K562 (cell line): ENCODE data around the gene MAGEE2.

ENCODE experiments used
- ZFPM2 ChIP-seq: fragments of 250-450 bp; sonication (Bioruptor Pico); IDR thresholded peaks from 2 replicates; pipeline ENCODE4 v1.5.1; 2022; ENCODE audit warnings: mild to moderate bottlenecking
- ZNF639 ChIP-seq, 2 experiments: fragments of 200-800 bp in 1 of 2; sonication (Bioruptor generic) in 1 of 2; sonication (generic) in 1 of 2; formaldehyde crosslinking in 1 of 2; IDR thresholded peaks in 1 of 2; conservative IDR thresholded peaks in 1 of 2; 2 replicates each; pipeline versions ENCODE4 v1.5.0 to v1.6.1; 2016 to 2020; ENCODE audit warnings: missing compliant biosample characterization in 1 of 2, missing genetic modification characterization in 1 of 2, missing genetic modification reagents in 1 of 2
- TF ChIP-seq, protein P1 (sequence below): sonication (generic); formaldehyde crosslinking; IDR thresholded peaks from 2 replicates; pipeline ENCODE4 v1.8.1; 2023; ENCODE audit warnings: missing genetic modification reagents, mild to moderate bottlenecking, borderline replicate concordance

- TF ChIP-seq, protein P1, sequence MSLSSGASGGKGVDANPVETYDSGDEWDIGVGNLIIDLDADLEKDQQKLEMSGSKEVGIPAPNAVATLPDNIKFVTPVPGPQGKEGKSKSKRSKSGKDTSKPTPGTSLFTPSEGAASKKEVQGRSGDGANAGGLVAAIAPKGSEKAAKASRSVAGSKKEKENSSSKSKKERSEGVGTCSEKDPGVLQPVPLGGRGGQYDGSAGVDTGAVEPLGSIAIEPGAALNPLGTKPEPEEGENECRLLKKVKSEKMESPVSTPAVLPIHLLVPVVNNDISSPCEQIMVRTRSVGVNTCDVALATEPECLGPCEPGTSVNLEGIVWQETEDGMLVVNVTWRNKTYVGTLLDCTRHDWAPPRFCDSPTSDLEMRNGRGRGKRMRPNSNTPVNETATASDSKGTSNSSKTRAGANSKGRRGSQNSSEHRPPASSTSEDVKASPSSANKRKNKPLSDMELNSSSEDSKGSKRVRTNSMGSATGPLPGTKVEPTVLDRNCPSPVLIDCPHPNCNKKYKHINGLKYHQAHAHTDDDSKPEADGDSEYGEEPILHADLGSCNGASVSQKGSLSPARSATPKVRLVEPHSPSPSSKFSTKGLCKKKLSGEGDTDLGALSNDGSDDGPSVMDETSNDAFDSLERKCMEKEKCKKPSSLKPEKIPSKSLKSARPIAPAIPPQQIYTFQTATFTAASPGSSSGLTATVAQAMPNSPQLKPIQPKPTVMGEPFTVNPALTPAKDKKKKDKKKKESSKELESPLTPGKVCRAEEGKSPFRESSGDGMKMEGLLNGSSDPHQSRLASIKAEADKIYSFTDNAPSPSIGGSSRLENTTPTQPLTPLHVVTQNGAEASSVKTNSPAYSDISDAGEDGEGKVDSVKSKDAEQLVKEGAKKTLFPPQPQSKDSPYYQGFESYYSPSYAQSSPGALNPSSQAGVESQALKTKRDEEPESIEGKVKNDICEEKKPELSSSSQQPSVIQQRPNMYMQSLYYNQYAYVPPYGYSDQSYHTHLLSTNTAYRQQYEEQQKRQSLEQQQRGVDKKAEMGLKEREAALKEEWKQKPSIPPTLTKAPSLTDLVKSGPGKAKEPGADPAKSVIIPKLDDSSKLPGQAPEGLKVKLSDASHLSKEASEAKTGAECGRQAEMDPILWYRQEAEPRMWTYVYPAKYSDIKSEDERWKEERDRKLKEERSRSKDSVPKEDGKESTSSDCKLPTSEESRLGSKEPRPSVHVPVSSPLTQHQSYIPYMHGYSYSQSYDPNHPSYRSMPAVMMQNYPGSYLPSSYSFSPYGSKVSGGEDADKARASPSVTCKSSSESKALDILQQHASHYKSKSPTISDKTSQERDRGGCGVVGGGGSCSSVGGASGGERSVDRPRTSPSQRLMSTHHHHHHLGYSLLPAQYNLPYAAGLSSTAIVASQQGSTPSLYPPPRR (CRISPR knock-in tag): no peak
- no peak for TF ChIP-seq ZNF639 (CRISPR knock-in tag; conservative IDR thresholded peaks at IDR 0.05 in 1 of 2, IDR thresholded peaks at IDR 0.05 in 1 of 2)
- no peak for TF ChIP-seq ZFPM2 (CRISPR knock-in tag)
These were observed at the start of gene MAGEE2 for GRCh38 chrX:75784680-75785491.
